ENCODE data around the gene ATP6V0A4.

ATP6V0A4 gene

DNA sequence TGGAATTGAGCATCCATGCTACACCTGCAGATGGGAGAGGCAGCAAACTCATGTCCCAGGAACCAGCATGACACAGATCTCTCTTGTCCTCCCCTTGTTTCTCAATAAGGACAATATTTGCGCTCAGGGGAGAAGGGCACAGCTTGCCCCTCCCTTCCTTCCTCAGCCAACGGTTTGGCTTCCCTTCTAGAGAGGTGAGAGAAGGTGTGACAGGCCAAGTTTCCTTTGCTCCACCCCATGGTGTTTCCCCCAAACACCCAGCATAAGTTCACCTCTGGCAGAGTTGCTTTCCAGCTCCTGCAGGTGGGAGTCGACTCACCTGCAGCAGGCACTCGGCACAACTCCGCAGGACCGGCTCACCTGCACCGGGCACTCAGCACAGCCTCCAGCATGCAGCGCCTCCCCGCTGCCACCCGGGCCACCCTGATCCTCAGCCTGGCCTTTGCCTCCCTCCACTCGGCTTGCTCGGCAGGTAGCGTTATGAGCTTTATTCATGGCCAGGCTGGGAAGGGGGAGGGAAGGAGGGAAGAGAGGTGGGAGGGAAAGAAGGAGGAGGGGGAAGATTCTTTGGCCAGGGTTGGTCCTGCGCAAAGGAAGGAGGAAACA is at the start of gene ATP6V0A4, which contains the start of gene TMEM213:
ATP6V0A4 (minus strand) TSS at position 482 of the 606 bp plus-strand sequence. CDS start 26,949 bp downstream, outside the sequence.
TMEM213 (plus strand) TSS at position 280 of the 606 bp plus-strand sequence; CDS start at position 391, 111 bp downstream.
- Mint-ChIP-seq H3K27me3 (peaks cover 4% of the 10 kb centered on the region), H3K27ac (no peak within 1 kb of the TSS), H3K36me3 (ENCODE audit: low read depth) (no peaks in the 10 kb centered on the region), H3K9me3 (no peaks in the 10 kb centered on the region), H3K4me3 (no peak within 1 kb of the TSS), H3K4me1 (no peaks in the 10 kb centered on the region)
- no peak for DNase-seq
- ATAC-seq = no peak

DNA sequence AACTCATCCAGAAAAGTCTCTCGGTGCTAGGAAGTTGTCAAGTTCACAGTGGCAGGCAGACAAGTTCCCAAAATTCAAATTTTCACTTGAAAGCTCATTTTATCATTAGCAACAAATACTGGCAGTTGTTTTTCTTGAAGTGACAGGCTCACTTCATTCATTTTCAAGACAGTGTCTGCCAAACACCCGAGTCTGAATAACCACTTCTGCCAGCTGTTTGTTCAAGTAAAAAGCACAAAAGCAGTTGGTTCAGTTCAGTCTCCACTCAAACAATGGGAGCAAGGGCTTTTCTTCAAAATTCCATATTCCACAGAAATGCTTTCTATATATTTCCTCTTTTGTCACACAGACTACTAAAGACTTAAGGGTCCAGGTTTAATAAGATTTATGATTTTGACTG is 47.7 kb upstream of the ATP6V0A4 start:
- peaks cover 6% of the 10 kb centered on the region for H3K9me3 Mint-ChIP-seq
- no peak overlapping the region for H3K4me3 Mint-ChIP-seq
- DNase-seq (no peak), ATAC-seq (no peak)
- H3K27ac Mint-ChIP-seq = no peak overlapping the region
- no peaks in the 10 kb centered on the region for H3K27me3 Mint-ChIP-seq
- no peaks in the 10 kb centered on the region for H3K4me1 Mint-ChIP-seq
- no peaks in the 10 kb centered on the region for H3K36me3 Mint-ChIP-seq (ENCODE audit: low read depth)

DNA sequence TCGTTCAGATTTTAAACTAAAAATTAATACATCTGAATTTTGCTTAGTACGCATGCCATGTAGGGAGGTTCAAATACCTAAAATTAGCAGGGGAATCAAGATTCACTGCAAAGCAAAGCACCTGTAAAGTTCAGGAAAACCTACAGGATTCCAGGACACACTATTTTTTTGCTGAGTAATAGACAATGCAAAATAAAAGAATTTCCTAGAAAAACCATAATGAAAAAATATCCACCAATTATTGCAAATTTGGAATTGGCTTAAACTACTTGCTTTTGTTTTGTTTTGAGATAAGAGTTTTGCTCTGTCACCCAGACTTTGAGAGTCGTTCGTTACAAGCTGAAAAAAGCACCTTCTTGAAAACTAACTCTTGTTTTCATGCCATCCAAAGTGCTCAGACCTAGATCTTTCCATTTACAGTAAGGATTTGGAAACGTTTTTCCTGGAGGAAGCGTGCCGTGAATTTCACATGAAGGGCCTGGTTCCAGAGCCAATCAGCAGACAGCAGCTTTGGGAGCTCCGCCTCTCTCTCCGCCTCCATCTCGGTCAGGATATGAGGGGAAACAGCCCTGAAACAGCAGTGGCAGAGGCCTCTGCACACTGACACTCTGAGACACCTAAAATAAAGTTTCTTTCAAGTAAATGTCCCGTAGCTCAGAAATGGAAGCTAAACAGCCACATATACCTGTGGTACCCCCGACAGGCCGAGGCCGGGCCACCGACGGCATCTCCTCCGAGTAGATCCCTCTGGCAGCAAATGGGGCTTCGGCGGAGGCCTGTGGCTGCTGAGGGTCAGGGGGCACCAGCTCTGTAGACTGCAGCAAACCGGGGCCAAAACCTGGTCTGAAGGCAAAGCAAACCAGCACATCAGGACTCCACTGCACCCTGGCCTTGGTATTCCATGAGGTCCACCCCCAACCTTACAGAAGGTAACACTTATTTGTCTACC is 45.9 kb upstream of the ATP6V0A4 start:
- H3K27me3 Mint-ChIP-seq = no peaks in the 10 kb centered on the region
- no peak for DNase-seq
- no peaks in the 10 kb centered on the region for H3K4me1 Mint-ChIP-seq
- no peak overlapping the region for H3K27ac Mint-ChIP-seq
- no peak for ATAC-seq
- H3K4me3 Mint-ChIP-seq = no peak overlapping the region
- H3K36me3 Mint-ChIP-seq (ENCODE audit: low read depth) = no peaks in the 10 kb centered on the region
- H3K9me3 Mint-ChIP-seq = no peaks in the 10 kb centered on the region

DNA sequence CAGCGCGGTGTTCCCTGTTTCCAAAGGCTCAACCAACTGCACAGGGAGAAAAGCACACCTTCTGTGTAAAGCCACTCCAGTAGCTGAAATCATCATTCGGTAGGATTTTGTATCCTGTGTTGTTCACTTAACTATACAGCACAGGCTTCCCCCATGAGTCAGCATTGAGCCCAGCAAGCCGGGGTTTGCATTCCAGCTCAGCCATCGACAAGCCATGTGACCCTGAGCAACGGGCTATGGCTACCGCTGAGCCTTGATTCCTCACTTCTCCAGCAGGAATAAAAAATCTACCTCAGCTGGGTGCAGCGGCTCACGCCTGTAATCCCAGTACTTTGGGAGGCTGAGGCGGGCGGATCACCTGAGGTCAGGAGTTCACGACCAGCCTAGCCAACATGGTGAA is 44.1 kb upstream of the ATP6V0A4 start:
- Mint-ChIP-seq H3K36me3 (ENCODE audit: low read depth) (no peaks in the 10 kb centered on the region), H3K27me3 (no peaks in the 10 kb centered on the region), H3K4me1 (no peaks in the 10 kb centered on the region), H3K9me3 (no peaks in the 10 kb centered on the region), H3K27ac (no peak overlapping the region), H3K4me3 (no peak overlapping the region)
- no peak for ATAC-seq
- no peak for DNase-seq

DNA sequence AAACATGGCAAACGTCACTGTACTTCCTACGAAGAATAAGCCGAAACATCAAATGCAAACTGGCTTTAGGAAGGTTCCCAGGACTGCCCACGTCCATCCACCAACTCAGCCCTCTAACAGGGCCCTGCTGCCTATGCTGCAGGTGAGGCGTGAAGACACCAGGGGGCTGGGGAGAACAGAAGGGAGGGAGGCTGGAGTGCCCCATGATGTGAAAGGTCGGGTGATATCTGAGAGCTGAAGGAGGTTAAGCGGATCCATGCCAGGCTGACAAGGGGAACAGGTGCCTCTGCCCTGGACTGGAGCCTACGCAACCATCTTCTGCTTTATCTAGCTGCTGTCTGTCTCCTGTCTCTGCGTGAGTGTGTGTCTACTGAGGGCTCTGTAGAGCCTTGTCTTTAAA is 40.2 kb upstream of the ATP6V0A4 start:
- Mint-ChIP-seq H3K27ac (no peak overlapping the region), H3K9me3 (no peaks in the 10 kb centered on the region), H3K36me3 (ENCODE audit: low read depth) (no peaks in the 10 kb centered on the region), H3K4me3 (no peak overlapping the region), H3K4me1 (peaks cover 5% of the 10 kb centered on the region), H3K27me3 (peaks cover 3% of the 10 kb centered on the region)
- ATAC-seq = peak; percentile 49
- DNase-seq = no peak

DNA sequence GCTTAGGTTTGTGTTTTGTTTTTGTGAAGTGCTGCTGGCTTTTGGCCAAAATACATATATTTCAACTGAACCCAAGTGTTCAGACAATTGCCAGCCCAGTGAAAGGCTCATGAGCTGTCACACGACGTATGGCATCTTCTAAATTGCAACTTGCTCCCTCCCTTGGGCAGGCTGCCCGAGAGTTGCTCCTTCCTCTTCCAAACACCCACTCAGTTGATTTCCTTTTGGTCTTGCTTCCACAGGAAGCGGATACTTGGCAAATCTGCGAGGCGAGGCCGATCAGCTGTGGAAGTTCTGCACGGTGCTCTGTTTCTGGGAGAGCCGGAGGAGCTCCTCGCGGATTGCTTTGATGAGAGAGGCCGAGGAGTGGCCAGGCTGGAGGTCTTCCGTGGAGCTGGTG is 39.6 kb upstream of the ATP6V0A4 start:
- Mint-ChIP-seq H3K4me3 (no peak overlapping the region), H3K9me3 (no peaks in the 10 kb centered on the region), H3K4me1 (peaks cover 5% of the 10 kb centered on the region), H3K36me3 (ENCODE audit: low read depth) (no peaks in the 10 kb centered on the region), H3K27me3 (peaks cover 3% of the 10 kb centered on the region), H3K27ac (no peak overlapping the region)
- DNase-seq = no peak
- no peak for ATAC-seq

DNA sequence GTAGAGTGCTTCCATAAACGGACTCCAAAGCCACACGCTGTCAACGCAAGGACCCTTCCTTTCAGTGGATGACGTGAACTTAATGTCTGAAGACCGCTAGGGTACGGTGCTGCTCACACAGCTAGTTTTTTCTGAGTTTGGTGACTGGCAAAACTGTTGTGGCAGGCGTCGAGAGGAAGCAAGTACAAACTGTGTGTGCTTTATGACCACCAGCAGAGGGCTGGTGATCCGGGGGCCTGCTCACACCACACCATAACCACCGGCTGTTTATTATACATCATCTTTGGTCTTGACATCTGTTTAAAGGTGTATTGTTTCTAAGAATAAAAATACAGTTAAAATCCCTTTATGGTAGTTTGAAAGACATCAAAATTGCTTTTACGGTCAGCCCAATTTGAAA is 37.1 kb upstream of the ATP6V0A4 start:
- Mint-ChIP-seq H3K4me3 (no peak overlapping the region), H3K36me3 (ENCODE audit: low read depth) (no peaks in the 10 kb centered on the region), H3K9me3 (no peaks in the 10 kb centered on the region)

DNA sequence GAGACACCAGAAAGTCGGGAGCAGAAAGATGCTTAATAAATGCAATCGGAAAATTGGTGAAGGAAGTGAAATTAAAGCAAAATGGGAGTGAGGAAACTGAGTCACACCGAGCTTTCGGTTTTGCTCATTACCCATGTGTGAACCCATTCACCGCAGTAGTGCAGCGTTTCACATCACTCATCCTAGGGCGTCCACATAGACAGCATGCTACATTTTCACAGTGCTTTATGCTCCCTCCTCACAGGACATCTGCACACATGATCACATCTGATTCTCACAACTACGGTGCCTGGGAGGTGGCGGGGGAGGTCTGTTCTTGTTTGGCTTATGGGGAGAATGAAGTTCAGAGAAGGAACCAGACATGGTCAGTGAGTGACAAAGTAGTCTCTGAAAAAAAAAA is 36.6 kb upstream of the ATP6V0A4 start:
- Mint-ChIP-seq H3K27me3 (peaks cover 3% of the 10 kb centered on the region), H3K9me3 (no peaks in the 10 kb centered on the region), H3K4me3 (no peak overlapping the region), H3K4me1 (peaks cover 5% of the 10 kb centered on the region), H3K36me3 (ENCODE audit: low read depth) (no peaks in the 10 kb centered on the region), H3K27ac (no peak overlapping the region)
- peak; percentile 2 for DNase-seq
- ATAC-seq = peak; percentile 57

More for the DNA sequence above, 37.1 kb upstream of the ATP6V0A4 start:
- DNase-seq (no peak), ATAC-seq (no peak)
- Mint-ChIP-seq H3K4me1 (peaks cover 5% of the 10 kb centered on the region), H3K27me3 (peaks cover 3% of the 10 kb centered on the region), H3K27ac (no peak overlapping the region)

DNA sequence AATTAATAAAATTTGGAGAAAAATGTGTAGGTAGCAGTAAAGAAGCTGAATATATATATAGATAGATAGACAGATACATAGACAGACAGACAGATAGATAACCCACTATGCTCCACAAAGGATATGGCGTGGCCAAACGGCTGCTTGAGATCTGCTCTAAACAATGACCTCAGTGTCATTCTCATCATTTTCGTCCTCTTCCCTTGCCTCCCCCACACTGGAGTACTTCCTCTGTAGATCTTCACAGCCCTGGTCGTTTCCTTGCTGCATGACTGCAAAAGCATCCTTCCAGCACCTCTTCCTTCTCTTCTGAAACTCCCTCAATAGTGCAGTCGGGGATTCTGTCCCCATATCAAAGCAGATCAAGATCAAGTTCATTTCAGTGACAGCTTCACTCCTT is 35.6 kb upstream of the ATP6V0A4 start:
- Mint-ChIP-seq H3K36me3 (ENCODE audit: low read depth) (no peaks in the 10 kb centered on the region), H3K4me3 (no peak overlapping the region), H3K27me3 (peaks cover 3% of the 10 kb centered on the region), H3K27ac (no peak overlapping the region), H3K9me3 (no peaks in the 10 kb centered on the region), H3K4me1 (peaks cover 5% of the 10 kb centered on the region)
- no peak for ATAC-seq
- no peak for DNase-seq

DNA sequence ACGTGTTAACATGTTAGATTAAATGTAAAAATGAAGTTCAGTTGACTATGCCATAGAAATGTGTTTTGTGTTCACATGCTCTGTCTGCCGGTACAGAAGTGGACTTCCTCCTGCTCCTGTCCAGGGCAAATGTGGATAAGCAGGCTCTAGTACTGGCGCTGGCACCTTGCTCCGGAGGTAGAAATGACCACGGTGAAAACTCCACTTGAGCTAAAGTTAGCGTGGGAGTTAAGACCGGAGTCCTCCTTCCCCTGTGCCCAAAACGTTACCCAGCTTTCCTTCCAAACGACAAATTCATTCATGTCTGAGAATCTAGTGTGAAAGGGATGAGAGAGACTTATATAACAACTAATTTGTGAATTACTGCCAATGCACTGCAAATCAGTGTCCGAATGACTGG is 35.0 kb upstream of the ATP6V0A4 start:
- H3K4me3 Mint-ChIP-seq = no peak overlapping the region
- ATAC-seq (no peak), DNase-seq (no peak)
- peaks cover 3% of the 10 kb centered on the region for H3K27me3 Mint-ChIP-seq
- H3K27ac Mint-ChIP-seq = no peak overlapping the region
- peaks cover 5% of the 10 kb centered on the region for H3K4me1 Mint-ChIP-seq
- no peaks in the 10 kb centered on the region for H3K9me3 Mint-ChIP-seq
- H3K36me3 Mint-ChIP-seq (ENCODE audit: low read depth) = no peaks in the 10 kb centered on the region

DNA sequence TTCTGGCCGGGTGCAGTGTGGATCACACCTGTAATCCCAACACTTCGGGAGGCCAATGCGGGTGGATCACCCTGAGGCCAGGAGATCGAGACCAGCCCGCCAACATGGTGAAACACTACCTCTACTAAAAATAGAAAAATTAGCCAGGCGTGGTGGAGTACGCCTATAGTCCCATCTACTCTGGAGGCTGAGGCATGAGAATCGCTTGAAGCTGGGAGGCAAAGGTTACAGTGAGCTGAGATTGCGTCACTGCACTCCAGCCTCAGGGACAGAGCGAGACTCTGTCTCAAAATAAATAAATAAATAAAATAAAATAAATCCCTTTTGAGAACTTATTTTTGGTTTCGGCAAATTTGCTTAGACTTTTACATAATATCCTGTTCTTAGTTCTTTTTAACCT is 31.3 kb upstream of the ATP6V0A4 start:
- Mint-ChIP-seq H3K27ac (no peak overlapping the region), H3K36me3 (ENCODE audit: low read depth) (no peaks in the 10 kb centered on the region), H3K9me3 (no peaks in the 10 kb centered on the region), H3K4me1 (peaks cover 5% of the 10 kb centered on the region), H3K27me3 (peaks cover 1% of the 10 kb centered on the region), H3K4me3 (no peak overlapping the region)
- DNase-seq = no peak
- no peak for ATAC-seq

DNA sequence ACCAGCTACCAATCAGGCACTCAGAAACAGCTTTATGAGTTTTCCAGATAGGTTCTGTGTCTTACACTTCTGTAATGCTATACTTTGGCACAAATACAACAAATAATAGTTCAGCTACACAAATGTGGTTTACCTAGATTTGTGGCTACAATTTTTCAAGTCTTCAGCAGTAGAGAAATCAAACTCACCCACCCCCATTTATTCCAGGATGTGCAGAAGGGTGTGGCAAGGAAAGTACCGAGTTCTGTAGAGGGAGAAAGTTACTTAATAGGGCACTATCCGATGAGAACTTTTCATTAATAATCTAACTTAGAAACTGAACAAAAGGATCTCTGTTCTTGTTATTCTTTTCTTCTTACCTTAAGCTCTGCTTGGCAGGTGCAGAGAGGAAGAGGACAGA is 30.3 kb upstream of the ATP6V0A4 start:
- DNase-seq = no peak
- H3K4me3 Mint-ChIP-seq = no peak overlapping the region
- no peaks in the 10 kb centered on the region for H3K36me3 Mint-ChIP-seq (ENCODE audit: low read depth)
- no peak overlapping the region for H3K27ac Mint-ChIP-seq
- no peaks in the 10 kb centered on the region for H3K9me3 Mint-ChIP-seq
- H3K4me1 Mint-ChIP-seq = peaks cover 4% of the 10 kb centered on the region
- H3K27me3 Mint-ChIP-seq = no peaks in the 10 kb centered on the region
- ATAC-seq = no peak

DNA sequence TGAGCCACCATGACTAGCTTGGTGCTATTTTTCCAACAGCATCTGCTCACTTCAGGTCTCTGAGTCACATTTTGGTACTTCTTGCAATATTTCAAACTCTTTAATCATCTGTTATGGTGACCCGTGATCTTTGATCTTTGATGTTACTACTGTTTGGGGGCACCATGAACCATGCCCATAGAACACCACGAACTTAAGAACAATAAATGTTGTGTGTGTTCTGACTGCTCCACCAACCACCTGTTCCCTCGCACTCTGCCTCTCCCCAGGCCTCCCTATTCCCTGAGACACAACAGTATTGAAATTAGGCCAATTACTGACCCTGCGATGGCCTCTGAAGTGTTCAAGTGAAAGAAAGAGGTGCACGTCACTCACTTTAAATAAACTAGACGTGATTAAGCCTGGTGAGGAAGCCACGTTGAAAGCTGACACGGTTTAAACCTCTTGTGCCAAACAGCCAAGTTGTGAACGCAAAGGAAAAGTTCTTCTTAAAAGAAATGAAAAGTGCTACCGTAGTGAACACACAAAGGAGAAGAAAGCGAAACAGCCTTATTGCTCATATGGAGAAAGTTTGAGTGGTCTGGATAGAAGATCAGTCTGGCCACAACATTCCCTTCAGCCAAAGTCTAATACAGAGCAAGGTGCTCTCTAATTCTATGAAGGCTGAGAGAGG is 27.2 kb upstream of the ATP6V0A4 start:
- ATAC-seq = no peak
- H3K27ac Mint-ChIP-seq = no peak overlapping the region

DNA sequence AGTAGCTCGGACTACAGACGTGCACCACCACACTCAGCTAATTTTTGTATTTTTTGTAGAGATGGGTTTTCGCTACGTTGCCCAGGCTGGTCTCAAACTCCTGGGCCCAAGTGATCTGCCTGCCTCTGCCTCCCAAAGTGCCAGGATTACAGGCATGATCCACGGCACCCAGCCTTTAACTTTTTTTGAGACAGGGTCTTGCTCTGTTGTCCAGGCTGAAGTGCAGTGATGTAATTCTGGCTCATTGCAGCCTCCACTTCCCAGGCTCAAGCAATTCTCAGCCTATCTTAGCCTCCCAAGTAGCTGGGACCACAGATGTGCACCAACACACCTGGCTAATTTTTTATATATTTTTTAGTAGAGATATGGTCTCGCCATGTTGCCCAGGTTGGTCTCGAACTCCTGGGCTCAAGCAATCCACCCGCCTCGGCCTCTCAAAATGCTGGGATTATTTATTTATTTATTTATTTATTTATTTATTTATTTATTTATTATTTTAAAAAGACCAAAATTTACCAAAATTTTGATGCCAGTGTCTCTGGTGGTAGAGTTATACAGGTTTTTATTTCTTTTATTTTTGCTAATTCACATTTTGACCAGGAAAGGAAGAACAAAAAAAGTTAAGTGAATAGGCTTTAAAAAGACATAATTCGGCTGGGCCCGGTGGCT is 25.0 kb upstream of the ATP6V0A4 start:
- Mint-ChIP-seq H3K27ac (no peak overlapping the region), H3K4me1 (peaks cover 4% of the 10 kb centered on the region), H3K27me3 (no peaks in the 10 kb centered on the region), H3K36me3 (ENCODE audit: low read depth) (no peaks in the 10 kb centered on the region), H3K4me3 (no peak overlapping the region), H3K9me3 (no peaks in the 10 kb centered on the region)
- DNase-seq = no peak
- ATAC-seq = no peak

More for the DNA sequence above, 27.2 kb upstream of the ATP6V0A4 start:
- Mint-ChIP-seq H3K9me3 (no peaks in the 10 kb centered on the region), H3K27me3 (no peaks in the 10 kb centered on the region), H3K4me3 (no peak overlapping the region), H3K4me1 (peaks cover 4% of the 10 kb centered on the region), H3K36me3 (ENCODE audit: low read depth) (no peaks in the 10 kb centered on the region)
- no peak for DNase-seq
